Activated B cell treated with CpG ODN at 0.5 μM for 24 hours (primary cell): ENCODE results near the gene IRF4. TPM values are rescaled to one million over a fixed set of nuclear protein-coding genes. Genes with fewer than 3 reads are reported as not detected.

ENCODE experiments used
- ATAC-seq: fragments of 200-7000 bp; cut with Tn5 transposase; one replicate; pipeline ENCODE4 v1.10.0; 2021; ENCODE audit warnings: low read depth, mild to moderate bottlenecking, moderate library complexity
- CTCF ChIA-PET: fragments of 350-600 bp; sonication (Branson Sonifier 250); formaldehyde crosslinking; loops from one replicate; lab custom pipeline; 2021; ENCODE audit warnings: antibody characterized with exemption; lab: Charles Lee
- POLR2A ChIA-PET: fragments of 350-600 bp; sonication (Branson Sonifier 250); formaldehyde crosslinking; loops from one replicate; lab custom pipeline; 2021; ENCODE audit warnings: antibody characterized with exemption; lab: Charles Lee
- DNase-seq: peaks from one replicate; pipeline ENCODE4 v3.0.0; 2022
- H3K27ac Mint-ChIP-seq: one replicate; pipeline ENCODE4 v1.8.0; 2020; ENCODE audit warnings: mixed read lengths
- H3K27me3 Mint-ChIP-seq: one replicate; pipeline ENCODE4 v1.8.0; 2021; ENCODE audit warnings: mixed read lengths
- H3K36me3 Mint-ChIP-seq: one replicate; pipeline ENCODE4 v1.8.0; 2021; ENCODE audit warnings: low read depth, mixed read lengths
- H3K4me1 Mint-ChIP-seq: one replicate; pipeline ENCODE4 v1.8.0; 2021; ENCODE audit warnings: mixed read lengths
- H3K4me3 Mint-ChIP-seq: one replicate; pipeline ENCODE4 v1.8.0; 2020; ENCODE audit warnings: mild to moderate bottlenecking, mixed read lengths
- H3K9me3 Mint-ChIP-seq: one replicate; pipeline ENCODE4 v1.8.0; 2020; ENCODE audit warnings: mixed read lengths
- CTCF ChIP-seq: fragments of 200-600 bp; IDR thresholded peaks from one replicate; pipeline ENCODE4 v1.8.0; 2022; ENCODE audit warnings: antibody characterized with exemption, mild to moderate bottlenecking
- intact Hi-C: fragments of 100-400 bp; cut with micrococcal nuclease; formaldehyde crosslinking; loops from one replicate; pipeline ENCODE4 v1.15.1; 2024
- total RNA-seq: library from RNA; stranded (reverse); gene quantifications from 2 replicates; pipeline ENCODE4 v1.2.3, GENCODE V29; 2022

Gene IRF4
- total RNA-seq, 1 donor from 2014 or later = 417 TPM

- POLR2A ChIA-PET = interaction anchor here (9.3 kb wide), 1 partner anchor 16 kb away, joined by 255 read pairs; no protein-coding TSS in a partner anchor
Measured at GRCh38 chr6:386688-387266, 4.8 kb upstream of the IRF4 start.

GRCh38 chr6:387293-387741 lies 4.2 kb upstream of the IRF4 start:
- Mint-ChIP-seq H3K4me1 (peaks cover 27% of the 10 kb centered on the region), H3K27ac (no peak overlapping the region), H3K9me3 (no peaks in the 10 kb centered on the region), H3K4me3 (no peak overlapping the region), H3K27me3 (no peaks in the 10 kb centered on the region), H3K36me3 (peaks cover 5% of the 10 kb centered on the region)
- CTCF ChIA-PET = interaction anchor here (0.7 kb wide), 1 partner anchor 103 kb away, joined by 3 read pairs; no protein-coding TSS in a partner anchor
- intact Hi-C loops = no loop called here
- DNase-seq (no peak), ATAC-seq (no peak)
- TF ChIP-seq CTCF = no peak
- POLR2A ChIA-PET = interaction anchor here (0.8 to 9.3 kb wide), 3 partner anchors 16 to 94 kb away, joined by 3 to 255 read pairs (median 3); no protein-coding TSS in a partner anchor

More at GRCh38 chr6:386688-387266, 4.8 kb upstream of the IRF4 start:
- H3K27me3 Mint-ChIP-seq = no peaks in the 10 kb centered on the region
- no peaks in the 10 kb centered on the region for H3K9me3 Mint-ChIP-seq
- H3K27ac Mint-ChIP-seq = no peak overlapping the region
- DNase-seq = no peak
- peaks cover 30% of the 10 kb centered on the region for H3K4me1 Mint-ChIP-seq
- ATAC-seq = no peak
- H3K4me3 Mint-ChIP-seq = no peak overlapping the region
- TF ChIP-seq CTCF = no peak
- H3K36me3 Mint-ChIP-seq = peaks cover 4% of the 10 kb centered on the region
- CTCF ChIA-PET = no interaction called here
- intact Hi-C loops = no loop called here

GRCh38 chr6:388202-388903 lies 3.2 kb upstream of the IRF4 start:
- DNase-seq (no peak), ATAC-seq (no peak)
- Mint-ChIP-seq H3K27me3 (no peaks in the 10 kb centered on the region), H3K9me3 (no peaks in the 10 kb centered on the region), H3K4me3 (no peak overlapping the region), H3K27ac (peak overlapping the region; percentile 25), H3K4me1 (peaks cover 27% of the 10 kb centered on the region), H3K36me3 (peaks cover 13% of the 10 kb centered on the region)
- intact Hi-C loops = no loop called here
- ChIA-PET POLR2A (interaction anchor here (0.6 to 9.3 kb wide), 4 partner anchors 15 to 215 kb away, joined by 3 to 255 read pairs (median 3); no protein-coding TSS in a partner anchor), CTCF (interaction anchor here (0.7 kb wide), 1 partner anchor 102 kb away, joined by 3 read pairs; no protein-coding TSS in a partner anchor)
- TF ChIP-seq CTCF = no peak

DNA sequence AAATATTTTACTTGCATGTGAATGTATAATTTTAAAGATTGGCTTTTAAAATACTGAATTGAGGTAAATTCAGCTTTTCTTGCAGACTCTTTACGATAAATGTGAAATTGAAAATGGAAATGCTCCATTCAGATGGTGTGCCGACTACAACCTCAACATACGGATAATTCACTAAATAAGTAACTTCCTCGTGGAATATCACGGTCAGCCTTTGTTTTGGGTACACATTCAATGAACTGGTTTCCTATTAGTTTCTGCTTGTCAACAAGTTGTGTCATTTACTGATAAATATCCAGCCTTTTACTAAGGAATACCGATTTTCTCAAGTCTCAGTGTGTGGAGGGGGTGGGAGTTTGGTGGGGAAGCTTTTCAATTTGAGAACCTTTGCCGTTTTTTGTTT lies 2.4 kb upstream of the IRF4 start:
- peaks cover 20% of the 10 kb centered on the region for H3K36me3 Mint-ChIP-seq
- DNase-seq (no peak), ATAC-seq (no peak)
- no peak overlapping the region for H3K4me3 Mint-ChIP-seq
- peak overlapping the region; percentile 93 for H3K27ac Mint-ChIP-seq
- no peaks in the 10 kb centered on the region for H3K27me3 Mint-ChIP-seq
- no peaks in the 10 kb centered on the region for H3K9me3 Mint-ChIP-seq
- H3K4me1 Mint-ChIP-seq = peaks cover 34% of the 10 kb centered on the region
- no peak for TF ChIP-seq CTCF
- intact Hi-C loops = no loop called here
- POLR2A ChIA-PET = interaction anchor here (1.0 to 9.3 kb wide), 6 partner anchors 10 to 171 kb away, joined by 3 to 255 read pairs (median 110); partner anchors contain the start of gene DUSP22
- CTCF ChIA-PET = interaction anchor here (0.9 to 6.5 kb wide), 6 partner anchors 9 to 200 kb away, joined by 3 to 37 read pairs (median 4); no protein-coding TSS in a partner anchor
